ENCODE data around the gene CCDC85C. TPM values are rescaled to one million over a fixed set of nuclear protein-coding genes. Genes with fewer than 3 reads are reported as not detected.

The CCDC85C gene
- total and polyA plus RNA-seq, 4 donors = 4.0 to 23.9 (median 9.6) TPM

DNA sequence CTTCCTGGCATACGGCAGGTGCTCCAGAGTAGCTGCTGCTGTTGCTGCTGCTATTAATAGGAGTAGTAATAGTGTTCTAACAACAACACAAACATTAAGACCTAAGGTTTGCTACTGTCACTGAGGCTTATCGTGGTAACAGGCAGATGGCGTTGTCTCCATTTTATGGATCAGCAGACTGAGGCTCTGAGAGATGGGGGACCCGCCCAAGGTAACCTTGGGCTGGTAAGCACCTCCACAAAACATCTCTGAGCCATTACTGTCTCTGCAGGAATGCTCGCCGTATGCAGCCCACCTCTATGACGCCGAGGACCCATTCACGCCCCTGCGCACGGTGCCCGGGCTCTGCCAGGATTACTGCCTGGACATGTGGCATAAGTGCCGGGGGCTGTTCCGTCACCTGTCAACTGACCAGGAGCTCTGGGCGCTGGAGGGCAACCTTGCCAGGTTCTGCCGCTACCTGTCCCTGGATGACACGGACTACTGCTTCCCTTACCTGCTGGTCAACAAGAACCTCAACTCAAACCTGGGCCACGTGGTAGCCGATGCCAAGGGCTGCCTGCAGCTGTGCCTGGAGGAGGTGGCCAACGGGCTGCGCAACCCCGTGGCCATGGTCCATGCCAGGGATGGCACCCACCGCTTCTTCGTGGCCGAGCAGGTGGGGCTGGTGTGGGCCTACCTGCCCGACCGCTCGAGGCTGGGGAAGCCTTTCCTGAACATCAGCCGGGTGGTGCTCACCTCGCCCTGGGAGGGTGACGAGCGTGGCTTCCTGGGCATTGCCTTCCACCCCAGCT lies 48.1 kb upstream of the CCDC85C start:
- no peak for TF ChIP-seq RXRA (IDR thresholded peaks at IDR 0.05)
- TF ChIP-seq HNF4A (conservative IDR thresholded peaks at IDR 0.05) = no peak
- no peak for TF ChIP-seq CTCF (IDR thresholded peaks at IDR 0.05; ENCODE audit: low read depth, low read length, missing input control)
- TF ChIP-seq REST (IDR thresholded peaks at IDR 0.05) = no peak
- no peak for TF ChIP-seq GABPA (IDR thresholded peaks at IDR 0.05 in 1 of 2, conservative IDR thresholded peaks at IDR 0.05 in 1 of 2)
- TF ChIP-seq FOXA2 (IDR thresholded peaks at IDR 0.05) = no peak
- TF ChIP-seq, protein P1, sequence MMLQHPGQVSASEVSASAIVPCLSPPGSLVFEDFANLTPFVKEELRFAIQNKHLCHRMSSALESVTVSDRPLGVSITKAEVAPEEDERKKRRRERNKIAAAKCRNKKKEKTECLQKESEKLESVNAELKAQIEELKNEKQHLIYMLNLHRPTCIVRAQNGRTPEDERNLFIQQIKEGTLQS (IDR thresholded peaks at IDR 0.05) = no peak
- TF ChIP-seq TAF1 (conservative IDR thresholded peaks at IDR 0.05) = no peak
- TF ChIP-seq, protein P2, sequence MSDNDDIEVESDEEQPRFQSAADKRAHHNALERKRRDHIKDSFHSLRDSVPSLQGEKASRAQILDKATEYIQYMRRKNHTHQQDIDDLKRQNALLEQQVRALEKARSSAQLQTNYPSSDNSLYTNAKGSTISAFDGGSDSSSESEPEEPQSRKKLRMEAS (IDR thresholded peaks at IDR 0.05) = no peak
- TF ChIP-seq NR2F2 (IDR thresholded peaks at IDR 0.05) = no peak
- TF ChIP-seq YY1 (IDR thresholded peaks at IDR 0.05) = no peak
- TF ChIP-seq RAD21 (IDR thresholded peaks at IDR 0.05) = no peak
- TF ChIP-seq JUND (IDR thresholded peaks at IDR 0.05) = no peak
- TF ChIP-seq HNF4G (IDR thresholded peaks at IDR 0.05) = no peak
- no peak for TF ChIP-seq SP1 (IDR thresholded peaks at IDR 0.05)
- TF ChIP-seq, protein P3, sequence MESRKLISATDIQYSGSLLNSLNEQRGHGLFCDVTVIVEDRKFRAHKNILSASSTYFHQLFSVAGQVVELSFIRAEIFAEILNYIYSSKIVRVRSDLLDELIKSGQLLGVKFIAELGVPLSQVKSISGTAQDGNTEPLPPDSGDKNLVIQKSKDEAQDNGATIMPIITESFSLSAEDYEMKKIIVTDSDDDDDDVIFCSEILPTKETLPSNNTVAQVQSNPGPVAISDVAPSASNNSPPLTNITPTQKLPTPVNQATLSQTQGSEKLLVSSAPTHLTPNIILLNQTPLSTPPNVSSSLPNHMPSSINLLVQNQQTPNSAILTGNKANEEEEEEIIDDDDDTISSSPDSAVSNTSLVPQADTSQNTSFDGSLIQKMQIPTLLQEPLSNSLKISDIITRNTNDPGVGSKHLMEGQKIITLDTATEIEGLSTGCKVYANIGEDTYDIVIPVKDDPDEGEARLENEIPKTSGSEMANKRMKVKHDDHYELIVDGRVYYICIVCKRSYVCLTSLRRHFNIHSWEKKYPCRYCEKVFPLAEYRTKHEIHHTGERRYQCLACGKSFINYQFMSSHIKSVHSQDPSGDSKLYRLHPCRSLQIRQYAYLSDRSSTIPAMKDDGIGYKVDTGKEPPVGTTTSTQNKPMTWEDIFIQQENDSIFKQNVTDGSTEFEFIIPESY (IDR thresholded peaks at IDR 0.05) = no peak
- TF ChIP-seq EGR1 (IDR thresholded peaks at IDR 0.05; ENCODE audit: low read depth in 2 of 2) = no peak
- TF ChIP-seq FOXA1 (IDR thresholded peaks at IDR 0.05) = no peak

More for the DNA sequence above, 48.1 kb upstream of the CCDC85C start:
- no peaks in the 10 kb centered on the region for H3K36me3 ChIP-seq (ENCODE audit: control insufficient read depth in 4 of 4, insufficient read depth in 3 of 4, low read depth in 1 of 4, low read length in 3 of 4)
- no peak for DNase-seq (ENCODE audit: low spot score)
- H3K9me3 ChIP-seq (ENCODE audit: control insufficient read depth in 4 of 4, low read length in 3 of 4) = no peaks in the 10 kb centered on the region
- no peak overlapping the region for H3K27ac ChIP-seq (ENCODE audit: low read depth in 1 of 2, low read length in 2 of 2)
- WGBS = 94% methylated on average over 32 of the region's 32 CpGs
- no peaks in the 10 kb centered on the region for H3K4me1 ChIP-seq (ENCODE audit: control insufficient read depth in 4 of 4, insufficient read depth in 4 of 4, low read length in 3 of 4)
- peaks cover 0 to 1% (median 0%) of the 10 kb centered on the region in 4 donors for H3K27me3 ChIP-seq (ENCODE audit: control insufficient read depth in 4 of 4, insufficient read depth in 4 of 4, low read length in 3 of 4)
- H3K9ac ChIP-seq (ENCODE audit: low read depth in 1 of 2, low read length in 2 of 2) = no peak overlapping the region
- H3K4me3 ChIP-seq (ENCODE audit: low read depth in 1 of 3, low read length in 3 of 3) = no peak overlapping the region

All from liver (tissue), 9 donors.